Lower lobe of right lung (tissue), 2 donors: Measurements from ENCODE around the gene F2RL3. TPM values are rescaled to one million over a fixed set of nuclear protein-coding genes. Genes with fewer than 3 reads are reported as not detected.
"Not testable (repeated sequence)": the region's sequence is repeated elsewhere in the genome, so short reads cannot be mapped to it uniquely, and the experiment has no call there.

Source experiments
- ATAC-seq, 2 donors: fragments of 200-7000 bp; cut with Tn5 transposase; one replicate each; pipeline ENCODE4 v1.9.1; 2020 to 2022; ENCODE audit warnings: mild to moderate bottlenecking in 2 of 2, moderate library complexity in 2 of 2
- DNase-seq: peaks from one replicate; pipeline ENCODE4 v3.0.0-alpha.2; 2020
- H3K27ac ChIP-seq: fragments of 200-600 bp; one replicate; pipeline ENCODE4 v1.8.0; 2022
- H3K27me3 ChIP-seq: fragments of 200-600 bp; one replicate; pipeline ENCODE4 v1.8.0; 2022; ENCODE audit warnings: low read depth
- H3K36me3 ChIP-seq: fragments of 200-600 bp; one replicate; pipeline ENCODE4 v1.8.0; 2022; ENCODE audit warnings: mild to moderate bottlenecking
- H3K4me1 ChIP-seq: fragments of 200-600 bp; one replicate; pipeline ENCODE4 v1.8.0; 2022
- H3K4me3 ChIP-seq: fragments of 200-600 bp; one replicate; pipeline ENCODE4 v1.8.0; 2022; ENCODE audit warnings: mild to moderate bottlenecking
- H3K9me3 ChIP-seq: fragments of 200-600 bp; one replicate; pipeline ENCODE4 v1.8.0; 2022
- CTCF ChIP-seq: fragments of 200-600 bp; IDR thresholded peaks from one replicate; pipeline ENCODE4 v1.8.0; 2022; ENCODE audit warnings: antibody characterized with exemption, mild to moderate bottlenecking
- intact Hi-C: fragments of 100-400 bp; cut with DNase I; formaldehyde crosslinking; loops from one replicate; pipeline ENCODE4 v1.11.0; 2022
- total RNA-seq: library from RNA; stranded (reverse); fragmentation: NEBNext Ultra II Directional; extraction: Animal tissue kit (Norgen Biotek cat#: 25700); gene quantifications from one replicate; pipeline ENCODE4 v1.2.1, GENCODE V29; 2021
- donor health status: DM: no; HTN: yes; CAD: no; lungs with severe emphysema.

Gene F2RL3
- total RNA-seq, 1 donor from 2014 or later, result 22.5 TPM

GRCh38 chr19:16874250-16874977 is 14.4 kb upstream of the F2RL3 start:
- intact Hi-C loops, result no loop called here
- peaks cover 50% of the 10 kb centered on the region for H3K4me1 ChIP-seq
- TF ChIP-seq CTCF, result no peak
- H3K27me3 ChIP-seq, result no peaks in the 10 kb centered on the region
- DNase-seq (no peak), ATAC-seq (no peak)
- H3K4me3 ChIP-seq, result no peak overlapping the region
- H3K36me3 ChIP-seq, result peaks cover 83% of the 10 kb centered on the region
- H3K27ac ChIP-seq, result peak overlapping the region; percentile 65
- no peaks in the 10 kb centered on the region for H3K9me3 ChIP-seq

- Histone ChIP-seq H3K36me3 (peaks cover 83% of the 10 kb centered on the region), H3K4me1 (peaks cover 50% of the 10 kb centered on the region)
- H3K4me3 ChIP-seq, intact Hi-C loops, H3K27ac ChIP-seq, ATAC-seq, H3K9me3 ChIP-seq, H3K27me3 ChIP-seq, DNase-seq: not testable (repeated sequence)
Measured at GRCh38 chr19:16874978-16875299, 13.9 kb upstream of the F2RL3 start.

GRCh38 chr19:16875584-16876555 is 12.9 kb upstream of the F2RL3 start:
- ATAC-seq, result no peak
- DNase-seq, result no peak
- Histone ChIP-seq H3K27me3 (no peaks in the 10 kb centered on the region), H3K36me3 (peaks cover 75% of the 10 kb centered on the region), H3K27ac (peak overlapping the region; percentile 65), H3K4me1 (peaks cover 49% of the 10 kb centered on the region), H3K9me3 (no peaks in the 10 kb centered on the region), H3K4me3 (no peak overlapping the region)
- TF ChIP-seq CTCF, result no peak
- intact Hi-C loops, result no loop called here

GRCh38 chr19:16876904-16877361 is 11.9 kb upstream of the F2RL3 start:
- H3K9me3 ChIP-seq, result peaks cover 8% of the 10 kb centered on the region
- no peak overlapping the region for H3K4me3 ChIP-seq
- H3K27me3 ChIP-seq, result no peaks in the 10 kb centered on the region
- ATAC-seq (peak; percentile 13 to 32), DNase-seq (no peak)
- H3K4me1 ChIP-seq, result peaks cover 40% of the 10 kb centered on the region
- no peak for TF ChIP-seq CTCF
- H3K27ac ChIP-seq, result peak overlapping the region; percentile 65
- intact Hi-C loops, result no loop called here
- H3K36me3 ChIP-seq, result peaks cover 64% of the 10 kb centered on the region

- H3K36me3 ChIP-seq, result peaks cover 58% of the 10 kb centered on the region
- no peak for TF ChIP-seq CTCF
Measured at GRCh38 chr19:16877581-16877980, 11.2 kb upstream of the F2RL3 start.

More at GRCh38 chr19:16877581-16877980, 11.2 kb upstream of the F2RL3 start:
- no peak for DNase-seq
- Histone ChIP-seq H3K27me3 (no peaks in the 10 kb centered on the region), H3K9me3 (peaks cover 15% of the 10 kb centered on the region), H3K4me3 (no peak overlapping the region), H3K27ac (peak overlapping the region; percentile 49), H3K4me1 (peaks cover 38% of the 10 kb centered on the region)
- intact Hi-C loops, result no loop called here
- ATAC-seq, result peak in 1 of 2 donors; percentile 5
